ENCODE data around the gene MGLL.
"Not testable (repeated sequence)": the region's sequence is repeated elsewhere in the genome, so short reads cannot be mapped to it uniquely, and the experiment has no call there.

The MGLL gene

GRCh38 chr3:127671523-127672428 is 150.5 kb downstream of the MGLL start:
- DNase-seq, result no peak

DNA sequence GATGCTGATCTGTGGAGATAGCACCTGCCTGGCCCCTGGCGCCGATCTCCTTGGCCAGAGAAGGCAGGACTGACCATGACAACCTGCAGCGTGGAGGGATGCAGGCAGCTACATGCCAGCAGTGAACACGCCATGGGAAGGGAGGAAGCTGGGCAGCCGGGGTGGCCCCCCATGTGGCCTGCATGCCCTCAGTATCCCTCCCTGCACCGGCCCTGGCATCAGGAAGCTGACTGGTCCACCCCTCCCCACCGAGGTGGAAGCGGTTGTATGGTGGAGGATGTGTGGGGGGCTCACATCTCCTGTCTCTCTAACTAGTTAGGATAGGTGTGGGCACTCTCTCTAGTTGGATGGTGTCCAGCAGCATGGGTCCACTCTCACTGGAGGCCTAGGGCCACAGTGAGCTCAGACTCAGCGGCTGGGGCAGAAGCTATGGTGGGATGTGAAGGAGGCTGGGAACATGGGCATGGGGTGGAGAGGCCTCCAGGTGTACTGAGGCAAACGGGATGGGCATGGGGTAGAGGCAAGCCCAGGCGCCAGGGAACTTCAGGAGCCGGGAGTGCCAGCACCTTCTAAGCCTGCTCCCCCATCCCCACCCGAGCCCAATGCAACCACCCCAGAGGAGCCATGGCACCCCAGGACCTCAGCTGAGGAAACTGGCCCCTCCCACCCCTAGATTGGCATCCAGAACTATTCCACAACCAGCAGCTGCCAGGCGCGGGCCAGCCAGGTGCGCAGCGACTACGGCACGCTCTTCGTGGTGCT is 151.4 kb downstream of the MGLL start:
- DNase-seq, result no peak

- no peak for DNase-seq
Measured at GRCh38 chr3:127670229-127670559, 152.1 kb downstream of the MGLL start.

DNA sequence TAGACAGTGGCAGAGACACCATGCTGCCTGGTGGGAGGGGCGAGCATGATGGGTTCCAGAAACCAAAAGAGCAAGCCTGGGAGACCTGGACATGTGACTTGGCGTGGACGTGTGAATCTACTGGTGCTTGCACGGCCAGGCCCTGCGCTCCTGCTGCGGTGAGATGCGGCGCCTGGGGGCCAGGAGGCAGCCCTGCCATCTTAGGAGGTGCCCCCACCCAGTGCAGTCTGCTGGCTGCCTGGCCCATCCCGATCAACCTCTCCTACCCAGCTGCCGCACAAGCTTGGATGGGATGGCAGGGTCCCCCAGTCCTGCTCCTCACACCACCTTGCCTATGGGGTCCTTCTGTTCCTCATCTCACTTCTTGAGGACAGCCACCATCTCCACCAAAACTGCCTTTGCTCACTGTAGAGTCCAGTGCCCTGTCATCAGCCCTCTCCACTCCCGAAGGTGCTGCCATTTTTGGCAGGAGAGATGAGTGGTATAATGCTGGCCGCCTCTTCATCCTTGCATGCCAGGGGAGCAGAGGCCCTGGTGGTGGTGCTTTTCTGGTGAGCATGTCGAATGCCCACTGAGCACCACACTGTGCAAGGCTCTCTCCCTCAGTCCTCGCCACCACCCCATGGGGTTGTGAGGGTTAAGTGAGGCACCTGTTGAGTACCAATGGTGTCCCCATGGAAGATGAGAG is 152.6 kb downstream of the MGLL start:
- no peak for DNase-seq

DNA sequence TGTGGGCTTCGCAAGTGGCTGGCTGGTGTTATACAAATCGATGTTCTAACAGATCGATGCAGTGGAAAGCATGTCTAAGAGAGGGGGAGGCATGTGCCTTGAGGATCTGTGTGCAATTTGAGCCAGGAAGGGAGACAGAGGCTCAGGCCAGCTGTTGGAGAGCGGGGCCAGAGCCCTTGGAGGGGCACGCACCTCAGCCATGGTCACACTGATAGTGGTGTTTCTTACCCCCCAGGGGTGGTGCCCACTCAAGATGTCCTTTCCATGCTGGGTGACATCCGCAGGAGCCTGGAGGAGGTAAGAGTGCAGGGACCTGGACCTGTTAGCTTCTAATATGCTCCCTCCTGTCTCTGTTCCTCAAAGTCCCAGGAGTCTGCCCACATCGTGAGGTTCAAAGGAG is 153.4 kb downstream of the MGLL start:
- DNase-seq, result no peak

DNA sequence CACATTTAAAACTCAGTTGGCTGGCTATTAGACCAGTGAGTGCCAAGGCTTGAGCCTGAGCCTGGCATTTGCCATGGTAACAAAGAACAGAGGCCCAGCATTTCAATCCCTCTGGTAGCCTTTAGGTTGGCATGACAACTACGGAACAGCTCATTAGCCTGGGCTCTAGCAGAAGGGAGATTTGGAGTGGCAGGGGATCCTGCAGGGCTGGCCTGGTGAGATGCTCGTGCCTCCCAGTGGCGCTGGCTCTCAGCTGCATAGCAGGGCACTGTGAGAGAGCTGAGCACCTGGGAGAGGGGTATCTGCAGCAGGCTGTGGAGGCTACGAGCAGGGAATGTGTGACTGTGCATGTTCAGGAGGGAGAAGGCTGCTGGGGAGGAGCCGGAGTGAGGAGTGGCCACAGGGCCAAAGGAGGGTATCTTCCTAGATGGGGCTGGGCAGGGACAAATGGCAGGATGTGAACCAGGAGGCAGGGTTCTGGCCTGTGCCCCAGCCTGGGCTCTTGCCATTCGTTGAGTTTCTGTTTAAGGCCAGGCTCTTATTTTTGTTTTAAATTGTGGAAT is 155.1 kb downstream of the MGLL start:
- DNase-seq, result no peak

GRCh38 chr3:127666676-127667075 is 155.6 kb downstream of the MGLL start:
- DNase-seq, result no peak

GRCh38 chr3:127665586-127665985 is 156.7 kb downstream of the MGLL start:
- no peak for DNase-seq

DNA sequence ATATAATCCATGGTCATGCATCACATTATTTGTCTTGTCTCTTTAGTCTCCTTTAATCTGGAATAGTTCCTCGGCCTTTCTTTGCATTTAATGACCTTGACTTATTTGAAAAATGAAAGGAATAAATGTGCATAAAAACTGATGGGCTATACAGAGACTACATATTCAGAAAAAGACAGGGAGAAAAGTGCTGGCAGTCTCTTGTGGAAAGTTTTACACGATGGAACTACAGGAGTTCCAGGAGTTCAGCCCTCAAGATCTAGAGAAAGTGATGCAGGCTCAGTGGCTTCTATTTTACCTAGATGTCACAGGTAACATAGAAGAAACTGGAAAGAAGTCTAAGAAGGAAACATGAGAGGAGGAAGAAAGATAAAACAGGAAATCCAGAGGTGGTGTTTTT is 157.2 kb downstream of the MGLL start:
- no peak for DNase-seq

- DNase-seq, result no peak
Measured at GRCh38 chr3:127663151-127663550, 159.2 kb downstream of the MGLL start.

DNA sequence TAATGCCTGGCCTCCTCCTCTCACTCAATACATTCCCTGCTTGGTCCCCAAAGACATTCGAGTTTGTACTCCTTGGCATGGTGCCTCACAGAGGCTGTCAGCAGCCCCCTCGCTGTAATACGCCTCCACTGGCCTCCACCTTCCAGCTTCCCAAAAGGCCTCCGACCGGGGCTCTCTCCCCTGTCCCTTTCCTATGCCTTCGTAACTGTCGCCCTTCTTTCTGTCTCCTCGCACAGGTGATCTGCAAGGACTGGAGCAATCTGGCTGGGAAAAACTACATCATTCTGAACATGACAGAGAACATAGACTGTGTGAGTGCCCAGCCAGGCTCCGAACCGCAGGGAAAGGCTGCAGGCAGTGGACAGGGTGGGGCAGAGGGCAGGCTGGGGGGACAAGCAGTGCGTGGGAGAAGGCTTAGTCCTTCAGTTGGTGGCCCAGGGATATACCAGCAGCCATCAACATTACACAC is 160.3 kb downstream of the MGLL start:
- DNase-seq, result no peak

DNA sequence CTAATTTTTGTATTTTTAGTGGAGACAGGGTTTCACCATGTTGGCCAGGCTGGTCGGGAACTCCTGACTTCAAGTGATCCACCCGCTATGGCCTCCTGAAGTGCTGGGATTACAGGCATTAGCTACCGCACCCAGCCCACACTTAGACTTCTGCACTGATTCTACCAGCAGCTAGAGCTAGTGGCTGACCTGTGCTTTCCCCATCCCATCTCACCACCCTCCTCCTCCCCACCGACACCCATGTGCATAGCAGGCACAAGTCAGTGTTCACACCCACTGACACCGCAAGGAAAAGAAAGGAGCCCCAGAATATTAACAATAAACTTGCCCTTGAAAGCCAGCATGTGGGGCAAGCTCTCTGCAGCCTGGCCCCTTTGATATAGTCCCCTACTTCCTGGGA is 160.7 kb downstream of the MGLL start:
- no peak for DNase-seq

DNA sequence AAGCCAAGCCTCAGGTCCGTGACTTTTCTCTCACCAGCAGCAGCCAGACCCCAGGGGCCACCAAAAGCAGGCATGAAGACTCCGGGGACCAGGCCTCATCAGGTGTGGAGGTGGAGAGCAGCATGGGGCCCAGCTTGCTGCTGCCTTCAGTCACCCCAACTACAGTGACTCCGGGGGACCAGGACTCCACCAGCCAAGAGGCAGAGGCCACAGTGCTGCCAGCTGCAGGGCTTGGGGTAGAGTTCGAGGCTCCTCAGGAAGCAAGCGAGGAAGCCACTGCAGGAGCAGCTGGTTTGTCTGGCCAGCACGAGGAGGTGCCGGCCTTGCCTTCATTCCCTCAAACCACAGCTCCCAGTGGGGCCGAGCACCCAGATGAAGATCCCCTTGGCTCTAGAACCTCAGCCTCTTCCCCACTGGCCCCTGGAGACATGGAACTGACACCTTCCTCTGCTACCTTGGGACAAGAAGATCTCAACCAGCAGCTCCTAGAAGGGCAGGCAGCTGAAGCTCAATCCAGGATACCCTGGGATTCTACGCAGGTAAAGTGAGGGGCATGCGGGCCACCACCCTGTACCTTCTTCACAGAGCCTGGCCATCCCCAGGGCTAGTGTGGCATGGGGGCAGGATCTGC is 161.6 kb downstream of the MGLL start:
- DNase-seq, result no peak

GRCh38 chr3:127658234-127658633 is 164.1 kb downstream of the MGLL start:
- no peak for DNase-seq

- DNase-seq, result no peak
Measured at GRCh38 chr3:127656906-127657305, 165.4 kb downstream of the MGLL start.

DNA sequence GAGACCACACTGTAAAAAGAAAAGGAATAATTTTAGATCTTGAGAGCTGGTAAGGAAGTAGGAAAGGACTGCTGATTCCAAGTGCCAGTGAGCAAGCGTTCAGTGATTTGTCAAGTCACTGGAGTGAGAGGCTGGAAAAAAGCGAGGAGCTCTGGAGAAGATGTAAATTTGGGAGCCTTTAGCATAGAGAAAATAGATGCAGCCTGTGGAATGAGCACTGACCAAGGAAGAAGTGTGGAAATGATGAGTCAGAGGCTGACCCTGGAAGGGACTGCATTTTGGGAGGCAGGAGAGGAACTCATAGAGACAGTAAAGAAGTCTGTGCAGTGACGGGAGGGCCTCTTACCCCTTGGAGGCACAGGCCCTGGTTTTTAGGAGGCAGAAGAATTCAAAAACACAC is 166.7 kb downstream of the MGLL start:
- no peak for DNase-seq

GRCh38 chr3:127654993-127655392 is 167.3 kb downstream of the MGLL start:
- DNase-seq, result not testable (repeated sequence)

DNA sequence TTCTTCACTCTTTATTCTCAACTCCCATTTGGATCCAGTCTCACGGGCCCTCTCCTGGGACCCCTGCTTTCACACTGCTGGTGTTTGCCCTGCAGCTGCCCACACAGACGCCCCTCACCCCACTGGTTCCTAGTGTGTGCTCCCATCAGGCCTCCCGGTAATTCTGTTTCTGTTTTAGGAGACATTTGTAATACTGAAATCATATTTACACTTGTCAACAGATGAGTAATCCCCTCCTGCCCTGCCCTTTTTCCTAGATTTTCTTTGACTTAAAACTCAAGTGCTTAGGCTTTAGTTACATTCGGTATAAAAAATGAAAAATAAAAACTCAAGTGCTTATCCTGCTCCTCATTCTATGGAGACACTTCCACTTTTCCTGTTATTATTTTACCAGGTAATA is 167.9 kb downstream of the MGLL start:
- DNase-seq, result no peak

DNA sequence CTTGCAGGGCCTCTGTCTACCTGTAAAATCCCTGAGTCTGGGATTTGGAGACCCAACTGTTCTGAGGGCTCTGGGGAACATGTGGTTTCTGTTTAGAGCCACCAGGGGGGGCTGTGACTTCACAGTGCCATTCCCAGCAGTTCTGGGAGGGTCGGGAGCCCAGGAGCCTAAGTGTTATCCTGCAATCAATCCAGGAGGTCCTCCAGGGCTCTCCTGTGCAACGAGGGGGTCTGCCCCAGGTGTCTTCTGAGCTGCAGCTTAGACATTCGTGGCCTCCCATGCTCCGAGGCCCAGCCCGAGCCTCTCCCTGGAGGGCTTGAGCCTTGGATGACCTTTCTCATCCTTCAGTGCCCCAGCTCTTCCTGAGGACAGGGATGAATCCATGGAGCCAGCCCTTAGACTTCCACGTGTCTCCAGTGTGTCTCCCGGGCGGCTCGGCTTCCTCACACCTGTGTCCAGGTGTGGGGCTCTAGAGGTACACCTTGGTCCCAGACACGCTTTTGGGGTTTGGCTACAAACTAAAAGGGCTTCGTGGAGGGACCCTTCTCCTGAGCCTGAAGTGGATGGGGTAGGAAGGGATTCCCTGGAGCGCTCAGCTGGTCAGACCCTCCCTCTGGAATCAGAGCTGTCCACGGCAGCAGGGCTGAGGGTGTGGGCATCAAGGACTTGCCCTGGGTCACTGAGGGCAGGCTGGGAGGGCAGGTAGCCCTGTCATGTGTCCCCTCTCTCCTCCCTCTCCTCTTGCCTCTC is 169.9 kb downstream of the MGLL start:
- DNase-seq, result no peak

DNA sequence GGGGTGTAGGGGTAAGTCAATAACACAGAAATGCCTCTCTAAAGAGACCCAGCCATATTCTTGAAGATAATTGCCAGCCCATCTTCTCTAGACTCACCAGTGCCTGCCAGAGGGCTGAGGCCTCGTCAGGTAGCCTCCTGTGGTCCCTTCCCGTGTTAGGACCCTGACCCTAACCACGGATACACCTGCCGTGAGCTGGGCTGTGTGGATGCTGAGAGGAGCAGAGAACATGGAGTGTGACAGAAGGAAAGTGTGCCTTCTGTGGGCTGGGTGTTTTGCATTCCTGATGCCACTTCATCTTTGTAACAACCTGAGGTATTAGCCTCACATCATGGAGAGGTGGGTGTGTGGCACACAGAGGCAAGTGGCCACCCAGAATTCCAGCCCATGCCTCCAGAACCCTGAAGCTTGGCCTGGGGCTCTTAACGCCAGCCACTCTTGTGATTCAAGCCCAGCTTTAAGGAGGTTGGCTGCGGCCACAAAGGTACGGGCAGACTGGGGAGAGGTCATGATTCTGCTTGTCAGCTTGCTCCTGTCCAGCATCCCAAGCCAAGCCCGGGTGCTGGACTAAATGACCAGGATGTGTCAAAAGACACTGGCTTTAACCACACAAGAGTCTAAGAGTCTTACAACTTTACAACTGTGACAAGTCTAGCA is 170.7 kb downstream of the MGLL start:
- DNase-seq, result no peak

- no peak for DNase-seq
Measured at GRCh38 chr3:127650236-127650635, 172.1 kb downstream of the MGLL start.

DNA sequence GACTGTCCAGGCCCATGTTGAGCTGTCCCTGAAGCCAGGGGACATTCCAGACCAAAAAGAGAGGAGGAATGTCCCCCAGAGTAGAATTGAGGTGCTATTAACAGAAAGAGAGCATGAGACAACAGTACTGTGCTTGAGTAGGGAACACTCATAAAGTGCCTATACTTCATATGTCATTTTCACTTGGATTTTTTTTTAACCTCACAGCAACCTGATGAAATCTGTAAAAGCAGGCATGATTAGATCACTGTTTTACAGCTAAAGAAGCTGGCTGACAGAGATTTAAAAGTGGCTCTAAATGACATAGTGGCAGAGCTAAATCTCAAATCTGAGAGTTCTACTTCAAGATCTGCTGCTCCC is 174.5 kb downstream of the MGLL start:
- DNase-seq, result no peak
